Keratinocyte (primary cell): Measurements from ENCODE around the gene UNC13C. TPM values are rescaled to one million over a fixed set of nuclear protein-coding genes. Genes with fewer than 3 reads are reported as not detected.

Experiments
- DNase-seq: peaks from one replicate; pipeline ENCODE4 v3.0.0-alpha.2; 2011; ENCODE audit warnings: low read depth, missing footprints, low spot score
- FAIRE-seq: peaks from 2 replicates; lab custom pipeline; 2011; peaks lifted over from hg19 to GRCh38; lab: Jason Lieb, UNC
- H2AFZ ChIP-seq: 2 replicates; pipeline ENCODE4 v1.6.0; 2012; ENCODE audit warnings: low read length, control low read depth, inconsistent platforms; ENCODE audit not compliant: control insufficient read depth
- H3K27ac ChIP-seq: 2 replicates; pipeline ENCODE4 v1.5.1; 2011; ENCODE audit warnings: low read length; ENCODE audit not compliant: control insufficient read depth, insufficient read depth
- H3K27me3 ChIP-seq: 3 replicates; pipeline ENCODE4 v1.6.0; 2011; ENCODE audit warnings: low read length; ENCODE audit not compliant: control insufficient read depth, insufficient read depth; ENCODE audit errors: extremely low read depth
- H3K36me3 ChIP-seq, 2 experiments: 2 replicates in 1 of 2; 3 replicates in 1 of 2; pipeline ENCODE4 v1.5.1; 2011; ENCODE audit warnings: low read length in 2 of 2, mild to moderate bottlenecking in 1 of 2; ENCODE audit not compliant: control insufficient read depth in 2 of 2, insufficient read depth in 2 of 2; ENCODE audit errors: extremely low read depth in 1 of 2
- H3K4me1 ChIP-seq: 3 replicates; pipeline ENCODE4 v1.5.1; 2011; ENCODE audit warnings: low read length; ENCODE audit not compliant: control insufficient read depth, insufficient read depth; ENCODE audit errors: extremely low read depth
- H3K4me2 ChIP-seq: 3 replicates; pipeline ENCODE4 v1.6.0; 2011; ENCODE audit warnings: low read depth, low read length; ENCODE audit not compliant: control insufficient read depth, insufficient read depth; ENCODE audit errors: extremely low read depth
- H3K4me3 ChIP-seq, 3 experiments: fragments of 200-600 bp in 1 of 3; sonication (generic) in 1 of 3; 2 replicates in 2 of 3; 3 replicates in 1 of 3; pipeline ENCODE4 v1.5.1; 2011 to 2016; ENCODE audit warnings: low read length in 3 of 3, mild to moderate bottlenecking in 3 of 3, control low read depth in 2 of 3, inconsistent platforms in 1 of 3, low read depth in 1 of 3, mixed read lengths in 1 of 3, mixed run types in 1 of 3, moderate library complexity in 1 of 3; ENCODE audit not compliant: control insufficient read depth in 2 of 3, insufficient read depth in 2 of 3; ENCODE audit errors: extremely low read depth in 1 of 3
- H3K79me2 ChIP-seq: 2 replicates; pipeline ENCODE4 v1.6.0; 2012; ENCODE audit warnings: low read length; ENCODE audit not compliant: control insufficient read depth, insufficient read depth
- H3K9ac ChIP-seq: 3 replicates; pipeline ENCODE4 v1.6.0; 2011; ENCODE audit warnings: low read length; ENCODE audit not compliant: control insufficient read depth, insufficient read depth; ENCODE audit errors: extremely low read depth
- H3K9me1 ChIP-seq: 3 replicates; pipeline ENCODE4 v1.6.0; 2011; ENCODE audit warnings: low read length; ENCODE audit not compliant: control insufficient read depth, insufficient read depth; ENCODE audit errors: extremely low read depth
- H3K9me3 ChIP-seq: 2 replicates; pipeline ENCODE4 v1.5.1; 2012; ENCODE audit warnings: low read depth, low read length; ENCODE audit not compliant: control insufficient read depth
- H4K20me1 ChIP-seq: 3 replicates; pipeline ENCODE4 v1.6.0; 2011; ENCODE audit warnings: low read length; ENCODE audit not compliant: control insufficient read depth, insufficient read depth; ENCODE audit errors: extremely low read depth
- CTCF ChIP-seq, 3 experiments: IDR thresholded peaks in 1 of 3; conservative IDR thresholded peaks in 1 of 3; optimal IDR thresholded peaks in 1 of 3; 2 replicates in 2 of 3; 3 replicates in 1 of 3; pipeline versions ENCODE3 to v1.5.1; 2011; ENCODE audit warnings: low read length in 3 of 3, mild to moderate bottlenecking in 3 of 3, moderate library complexity in 2 of 3, control low read depth in 1 of 3, inconsistent platforms in 1 of 3; ENCODE audit not compliant: insufficient read depth in 2 of 3; ENCODE audit errors: extremely low read depth in 1 of 3
- EZH2 ChIP-seq: IDR thresholded peaks from one replicate; pipeline ENCODE4 v1.6.1; 2012; ENCODE audit warnings: inconsistent platforms, mild to moderate bottlenecking, low read length, moderate library complexity
- dilution Hi-C: fragments of 300-500 bp; cut with MboI; formaldehyde crosslinking; loops from one replicate; pipeline ENCODE4 v1.7.0; 2020; ENCODE audit warnings: low sequenced_read_pairs; ENCODE audit not compliant: extremely low pct_ligation_motif_present
- polyA plus RNA-seq, 5 experiments: library from polyadenylated mRNA; depleted of rRNA in 3 of 5; stranded (reverse) in 3 of 5; stranded (forward) in 1 of 5; unstranded in 1 of 5; fragments of >200 nt; gene quantifications; 1 replicate in 1 of 5; 2 replicates in 3 of 5; 3 replicates in 1 of 5; pipeline versions ENCODE4 v1.2.1 to v1.2.3, GENCODE V29; 2011 to 2012; ENCODE audit warnings: missing spikeins in 2 of 5, low read depth in 1 of 5, low replicate concordance in 1 of 5

UNC13C gene
- polyA plus RNA-seq, 1 donor (not counting 4 experiments of a cell fraction or from before 2014, with no cell fraction given), result not detected

DNA sequence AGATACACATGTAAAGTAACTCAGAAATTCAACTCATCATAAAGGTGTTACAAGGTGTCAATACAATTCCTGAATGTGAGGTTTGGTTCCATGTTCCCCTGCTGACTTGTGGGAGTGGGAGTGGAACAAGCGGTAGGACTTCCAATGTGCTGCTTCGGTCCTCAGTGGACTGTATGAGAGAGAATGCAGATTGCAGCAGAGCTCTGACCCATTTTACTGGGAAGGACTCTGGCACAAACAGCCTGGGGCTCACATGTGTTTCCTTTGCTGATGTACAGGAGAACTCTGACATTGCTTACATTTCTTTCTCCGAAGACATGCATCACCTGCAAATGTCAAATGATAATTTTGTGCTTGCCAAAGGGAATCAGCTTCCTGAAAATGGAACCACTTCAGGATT lies 111.5 kb downstream of the UNC13C start:
- Histone ChIP-seq H2AFZ (no peak overlapping the region), H3K9ac (no peak overlapping the region), H3K36me3 (no peaks in the 10 kb centered on the region), H3K9me1 (no peaks in the 10 kb centered on the region), H3K9me3 (no peaks in the 10 kb centered on the region), H3K4me1 (no peaks in the 10 kb centered on the region), H3K79me2 (no peaks in the 10 kb centered on the region), H4K20me1 (no peaks in the 10 kb centered on the region), H3K27me3 (no peaks in the 10 kb centered on the region), H3K27ac (no peak overlapping the region), H3K4me2 (no peak overlapping the region), H3K4me3 (no peak overlapping the region)
- DNase-seq, result no peak
- FAIRE-seq, result no peak
- dilution Hi-C loops, result no loop called here
- TF ChIP-seq EZH2 (no peak), CTCF (optimal IDR thresholded peaks at IDR 0.05 in 1 of 3, IDR thresholded peaks at IDR 0.05 in 1 of 3, conservative IDR thresholded peaks at IDR 0.05 in 1 of 3; ENCODE audit: extremely low read depth in 1 of 3, insufficient read depth in 2 of 3, low read length in 3 of 3) (no peak)

DNA sequence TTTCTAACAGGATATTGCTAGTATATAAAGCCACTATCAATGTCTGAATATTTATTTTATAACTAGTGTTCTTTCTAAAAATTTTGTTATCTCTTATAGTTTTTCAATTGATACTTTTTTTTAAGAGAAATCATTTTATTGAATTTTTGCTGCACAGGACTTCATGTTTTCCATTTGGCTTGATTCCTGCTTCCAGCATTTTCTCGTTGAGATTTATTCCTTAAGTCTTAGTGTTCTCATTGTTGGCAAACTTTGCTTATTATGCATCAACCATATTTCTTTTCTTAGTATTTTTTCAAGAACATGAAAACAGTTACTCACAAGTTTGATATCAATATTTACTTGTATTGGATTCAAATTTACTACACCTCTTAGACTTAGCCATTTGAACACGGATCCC lies 113.4 kb downstream of the UNC13C start:
- H3K79me2 ChIP-seq, result no peaks in the 10 kb centered on the region
- no peak overlapping the region for H3K4me2 ChIP-seq
- FAIRE-seq (no peak), DNase-seq (no peak)
- H3K27ac ChIP-seq, result no peak overlapping the region
- no peaks in the 10 kb centered on the region for H3K9me3 ChIP-seq
- H3K4me1 ChIP-seq, result no peaks in the 10 kb centered on the region
- H4K20me1 ChIP-seq, result no peaks in the 10 kb centered on the region
- TF ChIP-seq CTCF (optimal IDR thresholded peaks at IDR 0.05 in 1 of 3, IDR thresholded peaks at IDR 0.05 in 1 of 3, conservative IDR thresholded peaks at IDR 0.05 in 1 of 3; ENCODE audit: extremely low read depth in 1 of 3, insufficient read depth in 2 of 3, low read length in 3 of 3) (no peak), EZH2 (no peak)
- no peak overlapping the region for H3K9ac ChIP-seq
- no peaks in the 10 kb centered on the region for H3K9me1 ChIP-seq
- no peak overlapping the region for H2AFZ ChIP-seq
- no peaks in the 10 kb centered on the region for H3K27me3 ChIP-seq
- H3K4me3 ChIP-seq, result no peak overlapping the region
- dilution Hi-C loops, result no loop called here
- H3K36me3 ChIP-seq, result no peaks in the 10 kb centered on the region
